GM23248 (cell line): Measurements from ENCODE around the gene SPANXN3. TPM values are rescaled to one million over a fixed set of nuclear protein-coding genes. Genes with fewer than 3 reads are reported as not detected.

Source experiments
- DNase-seq: peaks from one replicate; pipeline ENCODE4 v3.0.0-alpha.2; 2015
- H2AFZ ChIP-seq: fragments of 200-600 bp; sonication (generic); 2 replicates; pipeline ENCODE4 v1.6.1; 2016; ENCODE audit warnings: antibody characterized with exemption
- H3F3A ChIP-seq: fragments of 200-600 bp; sonication (generic); 2 replicates; pipeline ENCODE4 v1.6.1; 2016; ENCODE audit warnings: mild to moderate bottlenecking, antibody characterized with exemption, mixed run types; ENCODE audit not compliant: insufficient read depth
- H3K27ac ChIP-seq: fragments of 200-600 bp; sonication (generic); 2 replicates; pipeline ENCODE4 v1.5.1; 2016; ENCODE audit warnings: mild to moderate bottlenecking
- H3K27me3 ChIP-seq: fragments of 200-600 bp; sonication (generic); replicated peaks from 2 replicates; pipeline ENCODE4 v1.6.1; 2016; ENCODE audit warnings: mild to moderate bottlenecking; ENCODE audit not compliant: insufficient read depth
- H3K36me3 ChIP-seq: fragments of 200-600 bp; sonication (generic); 2 replicates; pipeline ENCODE4 v1.6.1; 2016; ENCODE audit warnings: low read depth, mild to moderate bottlenecking
- H3K4me1 ChIP-seq: fragments of 200-600 bp; sonication (generic); 2 replicates; pipeline ENCODE4 v1.6.1; 2016; ENCODE audit warnings: mild to moderate bottlenecking; ENCODE audit not compliant: insufficient read depth
- H3K4me2 ChIP-seq: fragments of 200-600 bp; sonication (generic); one replicate; pipeline ENCODE4 v1.6.1; 2016; ENCODE audit warnings: mild to moderate bottlenecking; ENCODE audit not compliant: unreplicated experiment
- H3K4me3 ChIP-seq: fragments of 200-600 bp; sonication (generic); 2 replicates; pipeline ENCODE4 v1.5.1; 2016; ENCODE audit warnings: mild to moderate bottlenecking
- H3K79me2 ChIP-seq: fragments of 200-600 bp; sonication (generic); 2 replicates; pipeline ENCODE4 v1.6.1; 2016; ENCODE audit warnings: mild to moderate bottlenecking; ENCODE audit not compliant: insufficient read depth
- H3K9ac ChIP-seq: fragments of 200-600 bp; sonication (generic); 2 replicates; pipeline ENCODE4 v1.6.1; 2016; ENCODE audit warnings: mild to moderate bottlenecking
- H3K9me2 ChIP-seq: fragments of 200-600 bp; sonication (generic); 2 replicates; pipeline ENCODE4 v1.6.1; 2016; ENCODE audit warnings: mixed run types, mild to moderate bottlenecking, moderate library complexity; ENCODE audit not compliant: insufficient read depth
- H3K9me3 ChIP-seq: fragments of 200-600 bp; sonication (generic); one replicate; pipeline ENCODE4 v1.6.1; 2017; ENCODE audit warnings: low read depth
- H4K20me1 ChIP-seq: fragments of 200-600 bp; sonication (generic); 2 replicates; pipeline ENCODE4 v1.6.0; 2016; ENCODE audit not compliant: insufficient read depth
- EZH2 ChIP-seq: fragments of 200-600 bp; sonication (generic); IDR thresholded peaks from 2 replicates; pipeline ENCODE4 v1.6.1; 2018; ENCODE audit warnings: antibody characterized with exemption, mild to moderate bottlenecking; ENCODE audit not compliant: insufficient read depth, poor library complexity, severe bottlenecking
- EZH2phosphoT487 ChIP-seq: fragments of 200-600 bp; sonication (generic); IDR thresholded peaks from 2 replicates; pipeline ENCODE4 v1.6.1; 2018; ENCODE audit warnings: antibody characterized with exemption, moderate library complexity, mild to moderate bottlenecking, low read depth; ENCODE audit not compliant: insufficient read depth
- WGBS, 2 experiments: methylation state at CpG; one replicate each; pipeline ENCODE4 v1.1.6; 2015 to 2017; ENCODE audit warnings: low lambda C conversion rate in 2 of 2, low coverage in 1 of 2; ENCODE audit errors: missing lambda C conversion rate in 2 of 2; 5-methylcytosine and 5-hydroxymethylcytosine counted together
- in situ Hi-C: fragments of 300-500 bp; cut with MboI; formaldehyde crosslinking; loops from 2 replicates; pipeline ENCODE4 v1.15.0; 2020
- polyA plus RNA-seq: library from polyadenylated mRNA; unstranded; fragments of >200 nt; fragmentation: Nextera tagmentation; extraction: Ambion mirVana; gene quantifications from 2 replicates; pipeline ENCODE4 v1.2.1, GENCODE V29; 2016
- total RNA-seq: library from RNA; depleted of rRNA; stranded (reverse); fragments of >200 nt; shearing (Covaris generic); gene quantifications from 2 replicates; pipeline ENCODE4 v1.2.3, GENCODE V29; 2014; rRNA removed

The SPANXN3 gene
- total and polyA plus RNA-seq, 2 experiments from 2014 or later: not detected

DNA sequence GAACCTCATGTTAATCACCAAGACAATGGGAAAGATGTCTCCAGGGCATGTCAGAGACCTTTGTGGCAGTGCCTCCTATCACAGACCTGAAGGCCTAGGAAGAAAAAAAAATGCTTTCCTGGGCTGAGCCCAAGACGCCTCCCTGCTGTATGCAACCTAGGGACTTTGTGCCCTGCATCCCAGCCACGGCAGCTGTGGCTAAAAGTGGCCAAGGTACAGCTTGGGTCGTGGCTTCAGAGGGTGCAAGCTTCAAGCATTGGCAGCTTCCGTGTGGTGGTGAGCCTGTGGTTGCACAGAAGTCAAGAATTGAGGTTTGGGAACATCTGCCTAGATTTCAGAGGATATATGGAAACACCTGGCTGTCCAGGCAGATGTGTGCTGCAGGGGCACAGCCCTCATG is 40.5 kb downstream of the SPANXN3 start:
- Histone ChIP-seq H3K79me2 (no peaks in the 10 kb centered on the region), H3K27ac (no peak overlapping the region), H3K9me2 (no peaks in the 10 kb centered on the region), H3K4me3 (no peak overlapping the region), H4K20me1 (no peaks in the 10 kb centered on the region), H3K27me3 (no peaks in the 10 kb centered on the region), H3K4me2 (no peak overlapping the region), H3K36me3 (no peaks in the 10 kb centered on the region), H3K9ac (no peak overlapping the region), H3K4me1 (no peaks in the 10 kb centered on the region), H3F3A (no peaks in the 10 kb centered on the region), H2AFZ (no peak overlapping the region), H3K9me3 (no peaks in the 10 kb centered on the region)
- DNase-seq: no peak
- in situ Hi-C loops: no loop called here
- 0 to 2% methylated on average over 4 of the region's 4 CpGs for WGBS, 2 experiments
- TF ChIP-seq EZH2phosphoT487 (no peak), EZH2 (no peak)

DNA sequence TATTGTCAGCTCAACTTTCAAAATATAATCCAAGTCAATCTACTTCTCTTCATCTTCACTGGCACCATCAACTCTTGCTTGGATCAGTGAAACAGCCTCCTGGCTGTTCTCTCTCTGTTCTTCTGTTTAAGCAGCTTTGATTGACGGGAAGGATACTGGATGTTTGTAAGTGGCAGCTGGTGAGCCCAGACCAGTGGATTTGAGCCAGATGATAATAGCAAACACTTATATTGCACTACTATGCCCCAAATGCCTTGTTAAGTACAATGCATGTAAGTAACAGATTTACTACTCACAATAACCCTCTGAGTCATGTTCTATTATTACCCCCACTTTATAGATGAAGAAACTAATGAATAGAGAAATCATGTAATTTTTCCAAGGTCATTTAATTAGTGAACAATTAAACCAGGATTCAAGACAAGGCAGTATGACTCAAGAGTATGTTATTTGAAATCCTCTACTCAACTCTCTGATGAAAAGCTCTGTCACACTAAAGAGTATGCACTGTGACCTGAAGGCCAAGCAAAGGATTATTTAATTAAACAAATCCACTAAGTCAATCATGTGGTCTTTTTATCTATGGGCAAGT is 44.8 kb downstream of the SPANXN3 start:
- H3K9me3 ChIP-seq: no peaks in the 10 kb centered on the region
- no peak overlapping the region for H3K9ac ChIP-seq
- no peaks in the 10 kb centered on the region for H3K4me1 ChIP-seq
- no peak overlapping the region for H3K27ac ChIP-seq
- DNase-seq: no peak
- WGBS, 2 experiments: 0 to 10% methylated on average over 1 of the region's 1 CpG
- in situ Hi-C loops: no loop called here
- H3F3A ChIP-seq: no peaks in the 10 kb centered on the region
- no peak overlapping the region for H3K4me3 ChIP-seq
- H3K9me2 ChIP-seq: no peaks in the 10 kb centered on the region
- no peaks in the 10 kb centered on the region for H3K36me3 ChIP-seq
- no peaks in the 10 kb centered on the region for H4K20me1 ChIP-seq
- no peak for TF ChIP-seq EZH2phosphoT487
- no peak for TF ChIP-seq EZH2
- H3K79me2 ChIP-seq: no peaks in the 10 kb centered on the region
- no peaks in the 10 kb centered on the region for H3K27me3 ChIP-seq
- no peak overlapping the region for H2AFZ ChIP-seq
- H3K4me2 ChIP-seq: no peak overlapping the region

DNA sequence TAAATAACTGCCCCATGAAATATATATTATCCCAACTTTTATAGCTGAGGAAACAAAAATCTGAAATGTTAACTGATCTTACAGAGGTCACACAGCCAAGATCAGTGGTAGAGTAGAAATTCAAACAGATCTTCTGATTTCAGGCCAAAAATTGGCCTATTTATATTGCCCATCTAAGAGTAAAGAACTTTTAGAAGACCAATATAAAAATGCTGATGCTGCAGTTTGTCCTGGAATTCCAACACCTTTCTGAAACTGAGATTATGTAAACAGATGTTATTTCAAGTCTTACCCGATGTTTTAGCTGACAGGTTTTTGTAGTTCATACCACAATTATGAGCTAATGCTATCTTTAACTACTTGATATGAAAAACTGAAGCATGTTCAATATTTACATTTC is 51.1 kb downstream of the SPANXN3 start:
- H3F3A ChIP-seq: no peaks in the 10 kb centered on the region
- H3K79me2 ChIP-seq: no peaks in the 10 kb centered on the region
- H3K9me3 ChIP-seq: no peaks in the 10 kb centered on the region
- H3K4me1 ChIP-seq: no peaks in the 10 kb centered on the region
- H2AFZ ChIP-seq: no peak overlapping the region
- 0% methylated on average over 1 of the region's 1 CpG for WGBS, 2 experiments
- in situ Hi-C loops: no loop called here
- no peaks in the 10 kb centered on the region for H3K36me3 ChIP-seq
- no peak overlapping the region for H3K4me3 ChIP-seq
- H3K9me2 ChIP-seq: no peaks in the 10 kb centered on the region
- H3K9ac ChIP-seq: no peak overlapping the region
- no peak for TF ChIP-seq EZH2phosphoT487
- TF ChIP-seq EZH2: no peak
- no peaks in the 10 kb centered on the region for H3K27me3 ChIP-seq
- H3K27ac ChIP-seq: no peak overlapping the region
- no peaks in the 10 kb centered on the region for H4K20me1 ChIP-seq
- no peak overlapping the region for H3K4me2 ChIP-seq
- no peak for DNase-seq

DNA sequence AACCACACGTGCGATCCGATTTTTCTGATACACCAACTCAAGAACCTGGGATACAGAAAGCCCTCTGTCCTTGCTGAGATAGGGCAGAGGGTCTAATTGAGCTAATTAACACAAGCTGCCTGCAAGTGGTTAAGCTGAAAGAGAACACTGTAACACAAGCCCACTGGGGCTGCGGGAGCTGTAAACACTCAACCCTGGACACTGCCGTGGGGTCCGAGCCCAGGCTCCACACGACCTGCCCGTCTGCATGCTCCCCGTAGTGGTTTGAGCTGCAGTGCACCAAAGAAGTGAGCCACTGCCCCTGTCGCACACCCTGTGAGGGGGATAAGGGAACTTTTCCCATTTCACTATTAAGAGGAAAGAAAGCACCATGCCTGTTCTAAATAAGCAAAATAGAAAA is 54.6 kb downstream of the SPANXN3 start:
- H3K9ac ChIP-seq: no peak overlapping the region
- H3F3A ChIP-seq: no peaks in the 10 kb centered on the region
- DNase-seq: no peak
- no peaks in the 10 kb centered on the region for H3K9me2 ChIP-seq
- 17 to 23% methylated on average over 10 of the region's 10 CpGs for WGBS, 2 experiments
- H4K20me1 ChIP-seq: no peaks in the 10 kb centered on the region
- H3K27ac ChIP-seq: no peak overlapping the region
- in situ Hi-C loops: no loop called here
- no peaks in the 10 kb centered on the region for H3K9me3 ChIP-seq
- TF ChIP-seq EZH2phosphoT487: no peak
- H3K27me3 ChIP-seq: no peaks in the 10 kb centered on the region
- no peaks in the 10 kb centered on the region for H3K36me3 ChIP-seq
- H3K4me2 ChIP-seq: no peak overlapping the region
- no peaks in the 10 kb centered on the region for H3K4me1 ChIP-seq
- no peaks in the 10 kb centered on the region for H3K79me2 ChIP-seq
- H2AFZ ChIP-seq: no peak overlapping the region
- no peak overlapping the region for H3K4me3 ChIP-seq

DNA sequence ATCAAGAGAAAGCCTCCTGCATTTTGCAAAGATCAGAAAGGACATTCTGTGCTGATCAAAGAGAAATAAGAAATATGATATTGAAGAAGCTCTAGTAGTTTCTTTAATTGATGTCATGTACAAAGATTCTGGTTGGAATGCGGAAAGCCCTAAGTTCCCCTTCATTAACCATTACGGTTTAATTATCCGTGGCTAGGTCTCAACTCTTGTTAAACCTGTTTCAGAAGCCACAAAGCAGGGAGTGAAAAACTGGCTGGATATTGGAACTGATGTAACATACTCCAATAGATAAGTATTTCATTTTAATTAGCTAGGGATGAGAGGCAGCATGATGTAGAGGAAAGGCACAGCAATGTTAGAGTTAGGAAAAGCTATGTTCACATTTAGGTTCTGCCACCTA is 55.7 kb downstream of the SPANXN3 start:
- H3K36me3 ChIP-seq: no peaks in the 10 kb centered on the region
- H3K4me2 ChIP-seq: no peak overlapping the region
- no peak overlapping the region for H3K27ac ChIP-seq
- no peaks in the 10 kb centered on the region for H3F3A ChIP-seq
- TF ChIP-seq EZH2: no peak
- TF ChIP-seq EZH2phosphoT487: no peak
- H3K9me2 ChIP-seq: no peaks in the 10 kb centered on the region
- no peaks in the 10 kb centered on the region for H3K79me2 ChIP-seq
- H2AFZ ChIP-seq: no peak overlapping the region
- no peak for DNase-seq
- no peaks in the 10 kb centered on the region for H3K27me3 ChIP-seq
- H4K20me1 ChIP-seq: no peaks in the 10 kb centered on the region
- H3K4me3 ChIP-seq: no peak overlapping the region
- in situ Hi-C loops: no loop called here
- H3K9ac ChIP-seq: no peak overlapping the region
- WGBS, 2 experiments: 52 to 65% methylated on average over 3 of the region's 3 CpGs
- H3K4me1 ChIP-seq: no peaks in the 10 kb centered on the region
- no peaks in the 10 kb centered on the region for H3K9me3 ChIP-seq

Other genes starting within 250 kb of the SPANXN3 start
- not detected in 2 replicates for gene SLITRK4, start 118.6 kb upstream of the SPANXN3 start, total RNA-seq
- not detected in 2 replicates for gene SLITRK4, start 118.6 kb upstream of the SPANXN3 start, polyA plus RNA-seq
- gene SPANXN2, start 203.3 kb upstream of the SPANXN3 start, total RNA-seq: not detected in 2 replicates
- gene SPANXN2, start 203.3 kb upstream of the SPANXN3 start, polyA plus RNA-seq: not detected in 2 replicates